HepG2 (cell line): ENCODE measurements around the gene ACADVL. TPM values are rescaled to one million over a fixed set of nuclear protein-coding genes. Genes with fewer than 3 reads are reported as not detected.

ENCODE experiments used
- ARHGAP35 ChIP-seq: sonication (generic); formaldehyde crosslinking; IDR thresholded peaks from 2 replicates; pipeline ENCODE4 v1.9.0; 2022; ENCODE audit warnings: mild to moderate bottlenecking, inconsistent platforms, moderate library complexity, missing genetic modification reagents, borderline replicate concordance
- HNF1A ChIP-seq, 2 experiments: sonication (generic) in 1 of 2; formaldehyde crosslinking in 1 of 2; IDR thresholded peaks; 2 replicates each; pipeline versions ENCODE4 v1.4.0 to v1.6.1; 2016 to 2020; ENCODE audit warnings: borderline replicate concordance in 1 of 2, low read depth in 1 of 2, mild to moderate bottlenecking in 1 of 2, missing genetic modification reagents in 1 of 2
- HOXA7 ChIP-seq: sonication (generic); formaldehyde crosslinking; IDR thresholded peaks from 2 replicates; pipeline ENCODE4 v1.8.1; 2022; ENCODE audit warnings: mild to moderate bottlenecking, missing genetic modification reagents, moderate library complexity
- PHF20 ChIP-seq: sonication (generic); formaldehyde crosslinking; IDR thresholded peaks from 2 replicates; pipeline ENCODE4 v1.5.0; 2020; ENCODE audit warnings: mild to moderate bottlenecking, missing genetic modification reagents
- POGK ChIP-seq: sonication (generic); formaldehyde crosslinking; conservative IDR thresholded peaks from 2 replicates; pipeline ENCODE4 v1.8.0; 2022; ENCODE audit warnings: mild to moderate bottlenecking, moderate library complexity, missing genetic modification reagents
- POGZ ChIP-seq: sonication (generic); formaldehyde crosslinking; IDR thresholded peaks from 2 replicates; pipeline ENCODE4 v1.4.0; 2020; ENCODE audit warnings: mild to moderate bottlenecking, missing genetic modification reagents
- SETDB1 ChIP-seq: sonication (generic); formaldehyde crosslinking; IDR thresholded peaks from 2 replicates; pipeline ENCODE4 v1.5.1; 2020; ENCODE audit warnings: missing genetic modification reagents, mild to moderate bottlenecking, borderline replicate concordance
- SRY ChIP-seq: sonication (generic); formaldehyde crosslinking; IDR thresholded peaks from 2 replicates; pipeline ENCODE4 v1.8.0; 2022; ENCODE audit warnings: mild to moderate bottlenecking, missing genetic modification reagents
- SYNCRIP ChIP-seq: fragments of 200-400 bp; formaldehyde crosslinking; IDR thresholded peaks from 2 replicates; pipeline ENCODE4 v1.6.1; 2018; ENCODE audit warnings: mild to moderate bottlenecking, low read depth, low read length; ENCODE audit not compliant: insufficient read depth
- TCF12 ChIP-seq, 2 experiments: fragments of 450-650 bp in 1 of 2; sonication (generic) in 1 of 2; formaldehyde crosslinking in 1 of 2; IDR thresholded peaks; 2 replicates each; pipeline versions ENCODE4 v1.6.1 to v1.8.0; 2017 to 2022; ENCODE audit warnings: antibody characterized with exemption in 1 of 2, mild to moderate bottlenecking in 1 of 2, missing genetic modification reagents in 1 of 2, moderate library complexity in 1 of 2
- ZNF331 ChIP-seq: sonication (generic); formaldehyde crosslinking; IDR thresholded peaks from 2 replicates; pipeline ENCODE4 v1.4.0; 2020; ENCODE audit warnings: missing genetic modification reagents
- ZNF75D ChIP-seq: sonication (generic); formaldehyde crosslinking; IDR thresholded peaks from 2 replicates; pipeline ENCODE4 v1.8.1; 2023; ENCODE audit warnings: missing genetic modification reagents, mild to moderate bottlenecking, borderline replicate concordance
- ZNF784 ChIP-seq: sonication (generic); formaldehyde crosslinking; IDR thresholded peaks from 2 replicates; pipeline ENCODE4 v1.5.1; 2020; ENCODE audit warnings: missing genetic modification reagents, mild to moderate bottlenecking, borderline replicate concordance
- polyA plus RNA-seq, 8 experiments: library from polyadenylated mRNA; depleted of rRNA in 3 of 8; stranded (reverse) in 7 of 8; unstranded in 1 of 8; fragments of >200 nt; fragmentation: Illumina TruSeq in 4 of 8; extraction: Trizol in 4 of 8; gene quantifications; 2 replicates each; pipeline versions ENCODE4 v1.2.1 to v1.2.3, GENCODE V29; 2011 to 2016; ENCODE audit warnings: low read depth in 4 of 8, missing spikeins in 1 of 8, mixed read lengths in 1 of 8; ENCODE audit not compliant: insufficient read depth in 1 of 8
- total RNA-seq, 5 experiments: library from RNA; depleted of rRNA; stranded (reverse); fragments of >200 nt; fragmentation: Illumina TruSeq; extraction: Trizol; gene quantifications; 2 replicates each; pipeline ENCODE4 v1.2.3, GENCODE V29; 2016; ENCODE audit warnings: low read depth in 1 of 5
- TF ChIP-seq, protein P1 (sequence below): IDR thresholded peaks from 2 replicates; pipeline ENCODE4 v1.6.1; 2012; ENCODE audit warnings: low read length, improper control_type of control experiment
- TF ChIP-seq, protein P2 (sequence below): sonication (generic); formaldehyde crosslinking; IDR thresholded peaks from 2 replicates; pipeline ENCODE4 v1.9.0; 2021; ENCODE audit warnings: missing genetic modification reagents, borderline replicate concordance

ACADVL gene
- total and polyA plus RNA-seq, 2 of the 13 experiments (the other 11 are each of a cell fraction or from before 2014, with no cell fraction given) = 219 to 412 TPM

DNA sequence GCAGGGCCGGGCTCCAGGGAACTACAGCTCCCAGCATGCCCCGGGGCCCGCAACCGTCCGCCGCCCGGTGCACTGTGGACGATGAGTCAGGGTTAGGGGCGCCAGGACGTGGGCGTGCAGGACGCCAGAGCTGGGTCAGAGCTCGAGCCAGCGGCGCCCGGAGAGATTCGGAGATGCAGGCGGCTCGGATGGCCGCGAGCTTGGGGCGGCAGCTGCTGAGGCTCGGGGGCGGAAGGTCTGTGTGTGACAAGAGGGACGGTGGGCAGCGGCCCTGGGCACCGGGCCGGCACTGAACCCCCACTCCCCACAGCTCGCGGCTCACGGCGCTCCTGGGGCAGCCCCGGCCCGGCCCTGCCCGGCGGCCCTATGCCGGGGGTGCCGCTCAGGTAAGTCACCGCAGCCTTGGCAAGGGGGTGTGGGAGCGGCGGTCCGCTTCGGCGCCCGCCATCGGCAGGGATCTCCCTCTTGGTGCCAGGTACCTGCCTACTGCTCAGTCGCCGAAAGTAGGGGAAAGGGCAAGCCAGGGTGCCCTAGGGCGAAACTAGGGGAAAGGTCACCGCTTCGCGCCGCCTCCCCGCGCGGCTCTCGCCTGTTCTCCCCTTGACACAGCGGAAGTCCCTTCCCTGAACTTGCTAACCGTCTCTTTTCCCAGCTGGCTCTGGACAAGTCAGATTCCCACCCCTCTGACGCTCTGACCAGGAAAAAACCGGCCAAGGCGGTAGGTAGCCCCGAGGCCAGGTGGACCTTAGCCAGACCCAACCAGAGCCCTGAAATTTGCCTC lies at the start of gene ACADVL, which contains the start of gene DLG4 (continued):
- TF ChIP-seq, protein P1, sequence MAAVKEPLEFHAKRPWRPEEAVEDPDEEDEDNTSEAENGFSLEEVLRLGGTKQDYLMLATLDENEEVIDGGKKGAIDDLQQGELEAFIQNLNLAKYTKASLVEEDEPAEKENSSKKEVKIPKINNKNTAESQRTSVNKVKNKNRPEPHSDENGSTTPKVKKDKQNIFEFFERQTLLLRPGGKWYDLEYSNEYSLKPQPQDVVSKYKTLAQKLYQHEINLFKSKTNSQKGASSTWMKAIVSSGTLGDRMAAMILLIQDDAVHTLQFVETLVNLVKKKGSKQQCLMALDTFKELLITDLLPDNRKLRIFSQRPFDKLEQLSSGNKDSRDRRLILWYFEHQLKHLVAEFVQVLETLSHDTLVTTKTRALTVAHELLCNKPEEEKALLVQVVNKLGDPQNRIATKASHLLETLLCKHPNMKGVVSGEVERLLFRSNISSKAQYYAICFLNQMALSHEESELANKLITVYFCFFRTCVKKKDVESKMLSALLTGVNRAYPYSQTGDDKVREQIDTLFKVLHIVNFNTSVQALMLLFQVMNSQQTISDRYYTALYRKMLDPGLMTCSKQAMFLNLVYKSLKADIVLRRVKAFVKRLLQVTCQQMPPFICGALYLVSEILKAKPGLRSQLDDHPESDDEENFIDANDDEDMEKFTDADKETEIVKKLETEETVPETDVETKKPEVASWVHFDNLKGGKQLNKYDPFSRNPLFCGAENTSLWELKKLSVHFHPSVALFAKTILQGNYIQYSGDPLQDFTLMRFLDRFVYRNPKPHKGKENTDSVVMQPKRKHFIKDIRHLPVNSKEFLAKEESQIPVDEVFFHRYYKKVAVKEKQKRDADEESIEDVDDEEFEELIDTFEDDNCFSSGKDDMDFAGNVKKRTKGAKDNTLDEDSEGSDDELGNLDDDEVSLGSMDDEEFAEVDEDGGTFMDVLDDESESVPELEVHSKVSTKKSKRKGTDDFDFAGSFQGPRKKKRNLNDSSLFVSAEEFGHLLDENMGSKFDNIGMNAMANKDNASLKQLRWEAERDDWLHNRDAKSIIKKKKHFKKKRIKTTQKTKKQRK = no peak
- no peak for TF ChIP-seq ZNF75D
- no peak for TF ChIP-seq SETDB1 (CRISPR knock-in tag)
- TF ChIP-seq ZNF331 (CRISPR knock-in tag) = no peak
- peak; percentile 22; the same call in 1 of the 2 replicates for TF ChIP-seq POGZ (CRISPR knock-in tag)
- TF ChIP-seq ZNF784 (CRISPR knock-in tag) = peak; percentile 93
- peak; percentile 84 for TF ChIP-seq POGK
- no peak for TF ChIP-seq HOXA7 (CRISPR knock-in tag)
- TF ChIP-seq SYNCRIP = no peak
- TF ChIP-seq SRY (CRISPR knock-in tag) = peak; percentile 92
- TF ChIP-seq PHF20 (CRISPR knock-in tag) = peak; percentile 52; the same call in 1 of the 2 replicates
- TF ChIP-seq TCF12 (IDR thresholded peaks at IDR 0.05) = no peak
- no peak; the same call in 1 of the 2 replicates for TF ChIP-seq TCF12 (CRISPR knock-in tag; IDR thresholded peaks at IDR 0.05)
- TF ChIP-seq HNF1A (IDR thresholded peaks at IDR 0.05; ENCODE audit: low read depth) = no peak; the same call in 1 of the 2 replicates
- no peak for TF ChIP-seq HNF1A (CRISPR knock-in tag; IDR thresholded peaks at IDR 0.05; ENCODE audit: borderline replicate concordance)
- TF ChIP-seq, protein P2, sequence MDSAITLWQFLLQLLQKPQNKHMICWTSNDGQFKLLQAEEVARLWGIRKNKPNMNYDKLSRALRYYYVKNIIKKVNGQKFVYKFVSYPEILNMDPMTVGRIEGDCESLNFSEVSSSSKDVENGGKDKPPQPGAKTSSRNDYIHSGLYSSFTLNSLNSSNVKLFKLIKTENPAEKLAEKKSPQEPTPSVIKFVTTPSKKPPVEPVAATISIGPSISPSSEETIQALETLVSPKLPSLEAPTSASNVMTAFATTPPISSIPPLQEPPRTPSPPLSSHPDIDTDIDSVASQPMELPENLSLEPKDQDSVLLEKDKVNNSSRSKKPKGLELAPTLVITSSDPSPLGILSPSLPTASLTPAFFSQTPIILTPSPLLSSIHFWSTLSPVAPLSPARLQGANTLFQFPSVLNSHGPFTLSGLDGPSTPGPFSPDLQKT (CRISPR knock-in tag) = no peak
- peak; percentile 36; the same call in 1 of the 2 replicates for TF ChIP-seq ARHGAP35 (CRISPR knock-in tag)
